ENCODE measurements around the gene TAS2R42. TPM values are rescaled to one million over a fixed set of nuclear protein-coding genes. Genes with fewer than 3 reads are reported as not detected.
A peak's percentile ranks its signal among the peaks of the same experiment; 100 is the strongest.

TAS2R42 gene
- total and polyA plus RNA-seq, 2 of the 13 experiments (the other 11 are each of a cell fraction or from before 2014, with no cell fraction given): not detected

DNA sequence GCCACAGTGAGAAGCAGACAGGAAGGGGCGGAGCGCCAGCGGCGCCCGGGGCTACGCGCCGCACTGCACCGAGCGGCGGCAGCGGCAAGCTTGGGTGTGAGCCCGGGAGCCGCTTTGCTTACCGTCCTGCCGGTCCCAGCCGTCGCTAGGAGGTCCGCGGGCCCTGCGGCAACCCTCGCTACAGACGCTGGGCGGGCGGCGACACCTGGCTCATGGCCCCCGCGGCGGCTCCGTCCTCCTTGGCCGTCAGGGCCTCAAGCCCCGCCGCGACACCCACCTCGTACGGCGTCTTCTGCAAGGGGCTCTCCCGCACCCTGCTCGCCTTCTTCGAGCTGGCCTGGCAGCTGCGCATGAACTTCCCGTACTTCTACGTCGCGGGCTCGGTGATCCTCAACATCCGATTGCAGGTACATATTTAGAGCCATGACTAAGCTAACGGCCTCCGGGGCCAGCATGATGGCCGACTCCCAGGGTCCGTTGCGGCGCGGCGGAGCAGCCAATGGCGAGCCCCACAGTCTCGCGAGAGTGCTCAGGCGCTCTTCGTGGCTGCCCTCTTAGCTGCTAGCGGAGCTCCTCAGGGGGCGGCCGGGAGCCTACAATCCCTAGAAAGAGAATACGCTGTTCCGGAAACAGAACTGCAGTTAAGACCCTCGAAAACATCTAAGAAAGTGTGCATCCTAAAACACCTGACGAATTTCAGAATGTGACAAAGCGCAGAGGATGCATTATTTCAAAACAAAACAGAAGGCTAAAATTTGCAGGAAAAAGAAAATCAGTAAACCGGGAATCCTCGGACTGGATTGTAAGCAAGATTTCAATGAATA is 15.4 kb downstream of the TAS2R42 start, which contains the start of gene SMIM10L1 (continued):
- TF ChIP-seq, protein P1, sequence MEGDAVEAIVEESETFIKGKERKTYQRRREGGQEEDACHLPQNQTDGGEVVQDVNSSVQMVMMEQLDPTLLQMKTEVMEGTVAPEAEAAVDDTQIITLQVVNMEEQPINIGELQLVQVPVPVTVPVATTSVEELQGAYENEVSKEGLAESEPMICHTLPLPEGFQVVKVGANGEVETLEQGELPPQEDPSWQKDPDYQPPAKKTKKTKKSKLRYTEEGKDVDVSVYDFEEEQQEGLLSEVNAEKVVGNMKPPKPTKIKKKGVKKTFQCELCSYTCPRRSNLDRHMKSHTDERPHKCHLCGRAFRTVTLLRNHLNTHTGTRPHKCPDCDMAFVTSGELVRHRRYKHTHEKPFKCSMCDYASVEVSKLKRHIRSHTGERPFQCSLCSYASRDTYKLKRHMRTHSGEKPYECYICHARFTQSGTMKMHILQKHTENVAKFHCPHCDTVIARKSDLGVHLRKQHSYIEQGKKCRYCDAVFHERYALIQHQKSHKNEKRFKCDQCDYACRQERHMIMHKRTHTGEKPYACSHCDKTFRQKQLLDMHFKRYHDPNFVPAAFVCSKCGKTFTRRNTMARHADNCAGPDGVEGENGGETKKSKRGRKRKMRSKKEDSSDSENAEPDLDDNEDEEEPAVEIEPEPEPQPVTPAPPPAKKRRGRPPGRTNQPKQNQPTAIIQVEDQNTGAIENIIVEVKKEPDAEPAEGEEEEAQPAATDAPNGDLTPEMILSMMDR (CRISPR knock-in tag; IDR thresholded peaks at IDR 0.05): peak; percentile 27
- TF ChIP-seq SP140L (CRISPR knock-in tag; IDR thresholded peaks at IDR 0.05; ENCODE audit: borderline replicate concordance) (no peak), STAG1 (CRISPR knock-in tag; IDR thresholded peaks at IDR 0.05) (no peak; the same call in 1 of the 2 replicates), ADNP (CRISPR knock-in tag; IDR thresholded peaks at IDR 0.05) (no peak), PAWR (CRISPR knock-in tag; IDR thresholded peaks at IDR 0.05; ENCODE audit: borderline replicate concordance) (no peak), ZNF724P (CRISPR knock-in tag; IDR thresholded peaks at IDR 0.05; ENCODE audit: borderline replicate concordance) (peak; percentile 89), BRCA1 (CRISPR knock-in tag; IDR thresholded peaks at IDR 0.05) (peak; percentile 38; the same call in 1 of the 2 replicates), EP300 (IDR thresholded peaks at IDR 0.05; ENCODE audit: low read depth in 2 of 2, low read length in 2 of 2) (no peak; a peak in 1 of 4 replicates), EP300 (CRISPR knock-in tag; IDR thresholded peaks at IDR 0.05; ENCODE audit: borderline replicate concordance) (0 out of 2 replicates have a peak, but pooled peaks have one; percentile 19), ZNF460 (CRISPR knock-in tag; IDR thresholded peaks at IDR 0.05; ENCODE audit: borderline replicate concordance) (no peak), ZNF558 (CRISPR knock-in tag; IDR thresholded peaks at IDR 0.05; ENCODE audit: borderline replicate concordance) (peak; percentile 56; the same call in 1 of the 2 replicates), TEAD2 (CRISPR knock-in tag; IDR thresholded peaks at IDR 0.05) (no peak), NCOA2 (CRISPR knock-in tag; IDR thresholded peaks at IDR 0.05) (peak; percentile 51; the same call in 1 of the 2 replicates), ZZZ3 (CRISPR knock-in tag; IDR thresholded peaks at IDR 0.05; ENCODE audit: borderline replicate concordance) (peak; percentile 80; the same call in 1 of the 2 replicates)
- TF ChIP-seq, protein P2, sequence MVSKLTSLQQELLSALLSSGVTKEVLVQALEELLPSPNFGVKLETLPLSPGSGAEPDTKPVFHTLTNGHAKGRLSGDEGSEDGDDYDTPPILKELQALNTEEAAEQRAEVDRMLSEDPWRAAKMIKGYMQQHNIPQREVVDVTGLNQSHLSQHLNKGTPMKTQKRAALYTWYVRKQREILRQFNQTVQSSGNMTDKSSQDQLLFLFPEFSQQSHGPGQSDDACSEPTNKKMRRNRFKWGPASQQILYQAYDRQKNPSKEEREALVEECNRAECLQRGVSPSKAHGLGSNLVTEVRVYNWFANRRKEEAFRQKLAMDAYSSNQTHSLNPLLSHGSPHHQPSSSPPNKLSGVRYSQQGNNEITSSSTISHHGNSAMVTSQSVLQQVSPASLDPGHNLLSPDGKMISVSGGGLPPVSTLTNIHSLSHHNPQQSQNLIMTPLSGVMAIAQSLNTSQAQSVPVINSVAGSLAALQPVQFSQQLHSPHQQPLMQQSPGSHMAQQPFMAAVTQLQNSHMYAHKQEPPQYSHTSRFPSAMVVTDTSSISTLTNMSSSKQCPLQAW (CRISPR knock-in tag; IDR thresholded peaks at IDR 0.05): peak; percentile 73; the same call in 1 of the 2 replicates
- TF ChIP-seq, protein P3, sequence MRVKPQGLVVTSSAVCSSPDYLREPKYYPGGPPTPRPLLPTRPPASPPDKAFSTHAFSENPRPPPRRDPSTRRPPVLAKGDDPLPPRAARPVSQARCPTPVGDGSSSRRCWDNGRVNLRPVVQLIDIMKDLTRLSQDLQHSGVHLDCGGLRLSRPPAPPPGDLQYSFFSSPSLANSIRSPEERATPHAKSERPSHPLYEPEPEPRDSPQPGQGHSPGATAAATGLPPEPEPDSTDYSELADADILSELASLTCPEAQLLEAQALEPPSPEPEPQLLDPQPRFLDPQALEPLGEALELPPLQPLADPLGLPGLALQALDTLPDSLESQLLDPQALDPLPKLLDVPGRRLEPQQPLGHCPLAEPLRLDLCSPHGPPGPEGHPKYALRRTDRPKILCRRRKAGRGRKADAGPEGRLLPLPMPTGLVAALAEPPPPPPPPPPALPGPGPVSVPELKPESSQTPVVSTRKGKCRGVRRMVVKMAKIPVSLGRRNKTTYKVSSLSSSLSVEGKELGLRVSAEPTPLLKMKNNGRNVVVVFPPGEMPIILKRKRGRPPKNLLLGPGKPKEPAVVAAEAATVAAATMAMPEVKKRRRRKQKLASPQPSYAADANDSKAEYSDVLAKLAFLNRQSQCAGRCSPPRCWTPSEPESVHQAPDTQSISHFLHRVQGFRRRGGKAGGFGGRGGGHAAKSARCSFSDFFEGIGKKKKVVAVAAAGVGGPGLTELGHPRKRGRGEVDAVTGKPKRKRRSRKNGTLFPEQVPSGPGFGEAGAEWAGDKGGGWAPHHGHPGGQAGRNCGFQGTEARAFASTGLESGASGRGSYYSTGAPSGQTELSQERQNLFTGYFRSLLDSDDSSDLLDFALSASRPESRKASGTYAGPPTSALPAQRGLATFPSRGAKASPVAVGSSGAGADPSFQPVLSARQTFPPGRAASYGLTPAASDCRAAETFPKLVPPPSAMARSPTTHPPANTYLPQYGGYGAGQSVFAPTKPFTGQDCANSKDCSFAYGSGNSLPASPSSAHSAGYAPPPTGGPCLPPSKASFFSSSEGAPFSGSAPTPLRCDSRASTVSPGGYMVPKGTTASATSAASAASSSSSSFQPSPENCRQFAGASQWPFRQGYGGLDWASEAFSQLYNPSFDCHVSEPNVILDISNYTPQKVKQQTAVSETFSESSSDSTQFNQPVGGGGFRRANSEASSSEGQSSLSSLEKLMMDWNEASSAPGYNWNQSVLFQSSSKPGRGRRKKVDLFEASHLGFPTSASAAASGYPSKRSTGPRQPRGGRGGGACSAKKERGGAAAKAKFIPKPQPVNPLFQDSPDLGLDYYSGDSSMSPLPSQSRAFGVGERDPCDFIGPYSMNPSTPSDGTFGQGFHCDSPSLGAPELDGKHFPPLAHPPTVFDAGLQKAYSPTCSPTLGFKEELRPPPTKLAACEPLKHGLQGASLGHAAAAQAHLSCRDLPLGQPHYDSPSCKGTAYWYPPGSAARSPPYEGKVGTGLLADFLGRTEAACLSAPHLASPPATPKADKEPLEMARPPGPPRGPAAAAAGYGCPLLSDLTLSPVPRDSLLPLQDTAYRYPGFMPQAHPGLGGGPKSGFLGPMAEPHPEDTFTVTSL (CRISPR knock-in tag; IDR thresholded peaks at IDR 0.05; ENCODE audit: borderline replicate concordance): 0 out of 2 replicates have a peak, but pooled peaks have one; percentile 2
- TF ChIP-seq, protein P4, sequence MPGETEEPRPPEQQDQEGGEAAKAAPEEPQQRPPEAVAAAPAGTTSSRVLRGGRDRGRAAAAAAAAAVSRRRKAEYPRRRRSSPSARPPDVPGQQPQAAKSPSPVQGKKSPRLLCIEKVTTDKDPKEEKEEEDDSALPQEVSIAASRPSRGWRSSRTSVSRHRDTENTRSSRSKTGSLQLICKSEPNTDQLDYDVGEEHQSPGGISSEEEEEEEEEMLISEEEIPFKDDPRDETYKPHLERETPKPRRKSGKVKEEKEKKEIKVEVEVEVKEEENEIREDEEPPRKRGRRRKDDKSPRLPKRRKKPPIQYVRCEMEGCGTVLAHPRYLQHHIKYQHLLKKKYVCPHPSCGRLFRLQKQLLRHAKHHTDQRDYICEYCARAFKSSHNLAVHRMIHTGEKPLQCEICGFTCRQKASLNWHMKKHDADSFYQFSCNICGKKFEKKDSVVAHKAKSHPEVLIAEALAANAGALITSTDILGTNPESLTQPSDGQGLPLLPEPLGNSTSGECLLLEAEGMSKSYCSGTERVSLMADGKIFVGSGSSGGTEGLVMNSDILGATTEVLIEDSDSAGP (CRISPR knock-in tag; IDR thresholded peaks at IDR 0.05; ENCODE audit: borderline replicate concordance): peak; percentile 88

All from HepG2 (cell line).